Measurements from ENCODE around the gene ANKRD65. TPM values are rescaled to one million over a fixed set of nuclear protein-coding genes. Genes with fewer than 3 reads are reported as not detected.
"Not testable (repeated sequence)": the region's sequence is repeated elsewhere in the genome, so short reads cannot be mapped to it uniquely, and the experiment has no call there.

ANKRD65 gene
- total RNA-seq, 3 donors from 2014 or later = 0.15 TPM; not detected in 2

DNA sequence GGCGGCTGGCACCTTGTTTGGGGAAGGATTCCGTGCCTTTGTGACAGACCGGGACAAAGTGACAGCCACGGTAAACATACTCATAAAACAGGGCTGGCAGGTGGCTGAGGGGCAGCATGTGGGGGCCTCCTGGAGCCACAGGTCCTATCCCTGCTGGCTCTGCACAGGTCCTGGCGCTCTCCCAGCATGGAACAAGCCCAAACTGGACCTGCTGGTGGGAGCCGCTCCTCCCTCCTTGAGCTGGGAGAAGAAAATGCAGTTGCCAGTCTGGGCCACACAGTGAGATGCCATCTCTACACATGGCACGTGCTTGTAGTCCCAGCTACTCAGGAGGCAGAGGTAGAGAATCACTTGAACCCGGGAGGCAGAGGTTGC is 31.3 kb upstream of the ANKRD65 start:
- H3K4me1 Mint-ChIP-seq (ENCODE audit: low read depth); ATAC-seq; H3K9me3 Mint-ChIP-seq; H3K4me3 Mint-ChIP-seq; H3K27me3 Mint-ChIP-seq (ENCODE audit: low read depth); DNase-seq; H3K36me3 Mint-ChIP-seq (ENCODE audit: insufficient read depth): not testable (repeated sequence)

DNA sequence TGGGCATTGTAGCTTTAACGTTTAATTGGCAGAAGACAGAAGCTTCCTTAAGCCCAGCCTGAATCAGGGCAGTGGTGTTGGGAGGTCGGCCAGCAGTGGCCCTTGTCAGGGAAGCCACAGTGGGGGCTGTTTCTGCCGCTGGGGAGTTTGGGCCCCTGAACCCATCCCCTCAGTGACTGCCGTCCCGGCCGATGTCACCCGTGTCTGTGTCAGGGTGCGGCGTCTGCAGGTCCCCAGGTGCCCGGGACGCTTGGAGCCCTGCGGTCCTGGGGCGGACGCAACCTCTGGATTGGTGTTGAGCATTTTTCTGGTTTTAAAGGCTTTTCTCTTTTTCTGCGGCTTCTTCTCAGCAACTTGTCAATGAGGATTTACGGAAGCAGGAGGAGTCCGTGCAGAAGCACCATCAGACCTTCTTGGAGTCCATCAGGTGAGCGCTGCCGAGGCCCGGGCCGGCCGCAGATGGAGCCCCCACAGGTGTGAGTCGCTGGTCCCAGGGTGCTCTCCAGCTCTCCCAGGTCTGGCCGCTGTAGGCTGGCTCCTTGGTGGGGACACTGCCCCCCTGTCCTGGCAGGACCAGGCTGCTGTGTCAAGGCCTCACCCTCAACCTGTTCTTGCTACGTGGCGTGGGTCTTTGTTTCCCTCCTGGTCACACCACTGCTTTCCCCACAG is 30.8 kb upstream of the ANKRD65 start:
- Mint-ChIP-seq H3K27me3 (ENCODE audit: low read depth) (no peaks in the 10 kb centered on the region), H3K4me1 (ENCODE audit: low read depth) (no peaks in the 10 kb centered on the region), H3K4me3 (no peak overlapping the region), H3K9me3 (no peaks in the 10 kb centered on the region), H3K36me3 (ENCODE audit: insufficient read depth) (no peaks in the 10 kb centered on the region)
- ATAC-seq = no peak
- no peak for DNase-seq

GRCh38 chr1:1450616-1451015 is 29.5 kb upstream of the ANKRD65 start:
- not testable (repeated sequence) for H3K4me3 Mint-ChIP-seq; H3K4me1 Mint-ChIP-seq (ENCODE audit: low read depth); H3K36me3 Mint-ChIP-seq (ENCODE audit: insufficient read depth); DNase-seq; H3K9me3 Mint-ChIP-seq; ATAC-seq; H3K27me3 Mint-ChIP-seq (ENCODE audit: low read depth)

DNA sequence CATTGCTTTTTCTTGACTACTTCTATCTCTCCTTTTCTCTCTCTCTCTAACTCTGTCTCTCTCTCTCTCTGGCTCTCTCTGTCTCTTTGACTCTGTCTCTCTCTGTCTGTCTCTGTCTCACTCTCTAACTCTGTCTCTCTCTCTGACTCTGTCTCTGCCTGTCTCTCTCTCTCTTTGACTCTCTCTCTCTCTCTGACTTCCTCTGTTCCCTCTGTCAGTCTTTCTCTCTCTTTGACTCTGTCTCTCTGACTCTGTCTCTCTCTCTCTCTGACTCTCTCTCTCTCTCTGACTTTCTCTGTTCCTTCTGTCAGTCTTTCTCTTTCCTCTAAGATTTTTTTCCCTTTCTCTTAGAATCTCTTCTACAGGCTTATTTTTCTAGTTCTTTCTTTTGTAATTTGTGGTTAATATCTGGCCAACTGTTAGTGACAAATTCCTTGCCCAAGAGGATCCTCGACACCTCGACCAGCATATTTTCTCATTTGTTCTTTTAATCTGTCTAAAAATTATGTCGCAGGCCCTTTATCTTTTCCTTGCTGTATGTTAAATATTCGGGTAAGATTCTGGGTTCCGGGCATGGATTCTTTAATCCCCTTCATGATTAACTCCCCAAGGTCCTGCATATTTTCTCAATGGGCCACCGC is 28.1 kb upstream of the ANKRD65 start, which contains the start of gene ATAD3C:
Gene ATAD3C, plus strand, starts transcription at position 591 of the 641 bp plus-strand sequence. CDS start 995 bp downstream, outside the sequence.
- no peaks in the 10 kb centered on the region for H3K4me1 Mint-ChIP-seq (ENCODE audit: low read depth)
- DNase-seq = no peak
- no peaks in the 10 kb centered on the region for H3K9me3 Mint-ChIP-seq
- H3K27me3 Mint-ChIP-seq (ENCODE audit: low read depth) = no peaks in the 10 kb centered on the region
- H3K36me3 Mint-ChIP-seq (ENCODE audit: insufficient read depth) = no peaks in the 10 kb centered on the region
- no peak for ATAC-seq
- no peak within 1 kb of the TSS for H3K4me3 Mint-ChIP-seq

DNA sequence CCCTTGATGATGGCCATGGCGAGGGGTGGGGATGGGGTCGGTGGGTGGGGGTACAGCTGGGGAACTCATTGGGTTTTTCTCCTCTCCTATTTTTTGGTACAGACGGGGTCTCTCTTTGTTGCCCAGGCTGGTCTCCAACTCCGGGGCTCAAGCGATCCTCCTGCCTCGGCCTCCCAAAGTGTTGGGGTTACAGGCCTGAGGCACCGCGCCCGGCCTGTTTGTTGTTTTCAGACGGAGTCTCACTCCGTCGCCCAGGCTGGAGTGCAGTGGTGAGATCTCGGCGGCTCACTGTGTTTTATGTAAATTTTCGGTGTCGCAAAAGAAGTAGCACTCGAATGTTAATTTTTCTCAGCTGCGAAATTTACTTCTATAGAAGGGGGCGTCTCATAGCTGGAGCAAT is 25.6 kb upstream of the ANKRD65 start:
- H3K4me1 Mint-ChIP-seq (ENCODE audit: low read depth); H3K4me3 Mint-ChIP-seq; H3K9me3 Mint-ChIP-seq; H3K36me3 Mint-ChIP-seq (ENCODE audit: insufficient read depth); DNase-seq; ATAC-seq; H3K27me3 Mint-ChIP-seq (ENCODE audit: low read depth): not testable (repeated sequence)

- ATAC-seq = no peak
- no peaks in the 10 kb centered on the region for H3K9me3 Mint-ChIP-seq
- no peaks in the 10 kb centered on the region for H3K36me3 Mint-ChIP-seq (ENCODE audit: insufficient read depth)
Measured at GRCh38 chr1:1442069-1442770, 21.1 kb upstream of the ANKRD65 start.

GRCh38 chr1:1441002-1441888 is 20.2 kb upstream of the ANKRD65 start:
- no peaks in the 10 kb centered on the region for H3K9me3 Mint-ChIP-seq
- H3K27me3 Mint-ChIP-seq (ENCODE audit: low read depth) = peaks cover 23% of the 10 kb centered on the region
- H3K4me1 Mint-ChIP-seq (ENCODE audit: low read depth) = peaks cover 2% of the 10 kb centered on the region
- ATAC-seq (peak; percentile 87 to 88), DNase-seq (peak; percentile 58)
- no peaks in the 10 kb centered on the region for H3K36me3 Mint-ChIP-seq (ENCODE audit: insufficient read depth)
- H3K4me3 Mint-ChIP-seq = no peak overlapping the region

More at GRCh38 chr1:1442069-1442770, 21.1 kb upstream of the ANKRD65 start:
- no peak for DNase-seq
- Mint-ChIP-seq H3K4me3 (no peak overlapping the region), H3K4me1 (ENCODE audit: low read depth) (no peaks in the 10 kb centered on the region), H3K27me3 (ENCODE audit: low read depth) (peaks cover 20% of the 10 kb centered on the region)

- Mint-ChIP-seq H3K4me1 (ENCODE audit: low read depth) (peaks cover 3% of the 10 kb centered on the region), H3K27me3 (ENCODE audit: low read depth) (peaks cover 24% of the 10 kb centered on the region), H3K4me3 (no peak overlapping the region), H3K36me3 (ENCODE audit: insufficient read depth) (no peaks in the 10 kb centered on the region), H3K9me3 (no peaks in the 10 kb centered on the region)
- ATAC-seq (no peak), DNase-seq (no peak)
Measured at GRCh38 chr1:1440262-1441001, 19.4 kb upstream of the ANKRD65 start.

GRCh38 chr1:1439546-1440261 is 18.6 kb upstream of the ANKRD65 start:
- ATAC-seq = no peak
- Mint-ChIP-seq H3K9me3 (no peaks in the 10 kb centered on the region), H3K36me3 (ENCODE audit: insufficient read depth) (no peaks in the 10 kb centered on the region), H3K4me1 (ENCODE audit: low read depth) (peaks cover 6% of the 10 kb centered on the region), H3K27me3 (ENCODE audit: low read depth) (peaks cover 29% of the 10 kb centered on the region), H3K4me3 (no peak overlapping the region)
- no peak for DNase-seq

- ATAC-seq (no peak), DNase-seq (no peak)
- Mint-ChIP-seq H3K9me3 (no peaks in the 10 kb centered on the region), H3K4me3 (no peak overlapping the region), H3K36me3 (ENCODE audit: insufficient read depth) (no peaks in the 10 kb centered on the region), H3K27me3 (ENCODE audit: low read depth) (peaks cover 29% of the 10 kb centered on the region), H3K4me1 (ENCODE audit: low read depth) (peaks cover 6% of the 10 kb centered on the region)
Measured at GRCh38 chr1:1438531-1439381, 17.7 kb upstream of the ANKRD65 start.

DNA sequence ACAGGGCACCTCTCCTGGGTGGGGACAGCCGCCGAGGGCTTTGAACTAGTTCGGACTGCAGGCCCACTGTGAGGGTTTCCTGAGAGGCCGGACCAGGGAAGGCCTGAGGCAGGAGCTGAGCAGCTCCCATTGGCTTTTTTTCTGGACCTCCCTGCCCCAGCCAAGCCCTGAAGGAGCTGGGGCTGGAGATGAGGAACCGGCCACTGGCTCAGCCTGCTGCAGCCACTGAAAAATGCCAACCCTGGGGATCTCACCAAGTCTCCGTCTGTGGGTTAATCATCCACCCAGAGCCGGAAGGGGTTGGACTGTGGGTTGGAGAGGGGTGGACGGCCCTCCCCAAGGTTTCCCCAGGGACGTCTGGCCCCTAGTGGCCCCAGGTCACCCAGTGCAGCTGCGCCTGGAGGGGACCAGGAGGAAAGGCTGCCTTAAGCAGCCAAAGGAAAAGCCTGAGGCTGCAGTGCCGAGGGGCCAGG is 16.9 kb upstream of the ANKRD65 start:
- no peak for DNase-seq
- Mint-ChIP-seq H3K4me3 (no peak overlapping the region), H3K27me3 (ENCODE audit: low read depth) (peaks cover 33% of the 10 kb centered on the region), H3K4me1 (ENCODE audit: low read depth) (peaks cover 6% of the 10 kb centered on the region), H3K36me3 (ENCODE audit: insufficient read depth) (no peaks in the 10 kb centered on the region), H3K9me3 (no peaks in the 10 kb centered on the region)
- ATAC-seq = no peak

GRCh38 chr1:1437033-1437903 is 16.2 kb upstream of the ANKRD65 start:
- DNase-seq (no peak), ATAC-seq (no peak)
- H3K36me3 Mint-ChIP-seq (ENCODE audit: insufficient read depth) = no peaks in the 10 kb centered on the region
- no peaks in the 10 kb centered on the region for H3K9me3 Mint-ChIP-seq
- peaks cover 6% of the 10 kb centered on the region for H3K4me1 Mint-ChIP-seq (ENCODE audit: low read depth)
- H3K4me3 Mint-ChIP-seq = no peak overlapping the region
- H3K27me3 Mint-ChIP-seq (ENCODE audit: low read depth) = peaks cover 34% of the 10 kb centered on the region

All from activated T-cell treated with anti-CD3 and anti-CD28 coated beads, Interleukin-2, amount 50 U/mL, for 4 hours (primary cell).